ENCODE measurements around the gene ZNF334.

DNA sequence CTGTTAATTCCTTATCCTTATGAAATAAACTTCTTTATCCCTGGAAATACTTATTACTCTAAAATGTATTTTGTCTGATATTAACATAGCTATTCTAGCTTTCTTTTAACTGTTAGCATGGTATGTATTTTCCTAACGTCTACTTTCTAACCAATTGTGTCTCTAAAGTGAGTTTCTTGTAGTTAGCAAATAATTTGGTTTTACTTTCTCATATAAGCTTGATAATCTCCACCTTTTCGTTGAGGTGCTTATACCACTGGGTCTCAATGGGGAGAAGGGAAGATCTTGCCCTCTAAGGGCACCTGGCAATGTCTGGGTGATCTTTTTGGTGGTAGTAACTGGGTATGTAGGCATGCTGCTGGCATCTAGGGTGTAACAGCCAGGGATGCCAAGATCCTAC lies 25.7 kb downstream of the ZNF334 start:
- TF ChIP-seq, protein P1, sequence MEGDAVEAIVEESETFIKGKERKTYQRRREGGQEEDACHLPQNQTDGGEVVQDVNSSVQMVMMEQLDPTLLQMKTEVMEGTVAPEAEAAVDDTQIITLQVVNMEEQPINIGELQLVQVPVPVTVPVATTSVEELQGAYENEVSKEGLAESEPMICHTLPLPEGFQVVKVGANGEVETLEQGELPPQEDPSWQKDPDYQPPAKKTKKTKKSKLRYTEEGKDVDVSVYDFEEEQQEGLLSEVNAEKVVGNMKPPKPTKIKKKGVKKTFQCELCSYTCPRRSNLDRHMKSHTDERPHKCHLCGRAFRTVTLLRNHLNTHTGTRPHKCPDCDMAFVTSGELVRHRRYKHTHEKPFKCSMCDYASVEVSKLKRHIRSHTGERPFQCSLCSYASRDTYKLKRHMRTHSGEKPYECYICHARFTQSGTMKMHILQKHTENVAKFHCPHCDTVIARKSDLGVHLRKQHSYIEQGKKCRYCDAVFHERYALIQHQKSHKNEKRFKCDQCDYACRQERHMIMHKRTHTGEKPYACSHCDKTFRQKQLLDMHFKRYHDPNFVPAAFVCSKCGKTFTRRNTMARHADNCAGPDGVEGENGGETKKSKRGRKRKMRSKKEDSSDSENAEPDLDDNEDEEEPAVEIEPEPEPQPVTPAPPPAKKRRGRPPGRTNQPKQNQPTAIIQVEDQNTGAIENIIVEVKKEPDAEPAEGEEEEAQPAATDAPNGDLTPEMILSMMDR (IDR thresholded peaks at IDR 0.05): no peak
- TF ChIP-seq POLR2A (IDR thresholded peaks at IDR 0.05): no peak

Measured in uterus (tissue), 2 donors.